ENCODE results near the gene ULK2. TPM values are rescaled to one million over a fixed set of nuclear protein-coding genes. Genes with fewer than 3 reads are reported as not detected.
A peak's percentile ranks its signal among the peaks of the same experiment; 100 is the strongest.
"Not testable (repeated sequence)": the region's sequence is repeated elsewhere in the genome, so short reads cannot be mapped to it uniquely, and the experiment has no call there.

Gene ULK2
- total RNA-seq, 1 donor from 2014 or later = 18.2 TPM

DNA sequence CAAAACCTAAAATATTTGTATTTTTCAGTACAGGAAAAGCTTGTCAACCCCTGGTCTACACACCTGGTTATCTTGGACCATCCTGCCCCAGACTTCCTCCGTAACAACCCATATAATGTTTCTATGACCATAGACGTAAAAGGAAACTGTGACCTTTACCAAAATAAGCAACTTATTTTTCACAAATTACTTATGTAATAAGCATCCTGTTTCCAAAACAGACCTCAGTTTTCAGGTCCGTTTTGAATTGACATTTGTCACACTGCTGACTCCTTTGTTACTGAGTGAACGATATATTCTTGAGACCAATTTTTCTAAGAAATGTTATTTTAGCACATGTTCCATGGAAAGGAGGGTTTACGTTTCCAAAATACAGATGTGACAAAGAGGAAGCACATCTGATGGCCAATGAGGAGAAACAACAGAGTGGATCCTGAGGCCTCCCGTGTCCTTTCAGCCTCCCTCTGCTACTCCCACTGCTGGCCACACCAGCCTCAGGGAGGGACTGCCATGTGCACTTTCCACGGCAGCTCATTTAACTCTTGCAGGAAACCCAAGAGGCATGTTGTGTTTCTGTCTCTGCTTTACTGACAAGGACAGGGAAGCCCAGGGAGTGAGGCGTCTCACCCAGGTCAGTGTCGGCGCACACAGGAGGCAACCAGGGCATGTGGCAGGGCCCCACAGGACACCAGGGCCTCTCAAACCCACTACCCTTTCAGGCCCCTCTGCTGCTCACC lies 99.5 kb downstream of the ULK2 start:
- H3K4me1 Mint-ChIP-seq = peaks cover 32% of the 10 kb centered on the region
- H3K36me3 Mint-ChIP-seq (ENCODE audit: low read depth) = no peaks in the 10 kb centered on the region
- H3K27ac Mint-ChIP-seq = peak overlapping the region; percentile 71
- intact Hi-C loops (cut with micrococcal nuclease) = loop anchor here (10.0 kb wide), 1 partner anchor 153 kb away; no protein-coding TSS in a partner anchor
- no peaks in the 10 kb centered on the region for H3K9me3 Mint-ChIP-seq
- DNase-seq = peak; percentile 61
- H3K27me3 Mint-ChIP-seq = no peaks in the 10 kb centered on the region
- no peak overlapping the region for H3K4me3 Mint-ChIP-seq

GRCh38 chr17:19766421-19767270 lies 101.1 kb downstream of the ULK2 start:
- intact Hi-C loops (cut with micrococcal nuclease) = loop anchor here (1.0 to 10.0 kb wide), 3 partner anchors 152 to 404 kb away; partner anchors contain the start of gene B9D1
- no peak overlapping the region for H3K4me3 Mint-ChIP-seq
- H3K9me3 Mint-ChIP-seq = no peaks in the 10 kb centered on the region
- peak overlapping the region; percentile 62 for H3K27ac Mint-ChIP-seq
- peaks cover 1% of the 10 kb centered on the region for H3K27me3 Mint-ChIP-seq
- H3K36me3 Mint-ChIP-seq (ENCODE audit: low read depth) = no peaks in the 10 kb centered on the region
- peak; percentile 94 for DNase-seq
- H3K4me1 Mint-ChIP-seq = peaks cover 24% of the 10 kb centered on the region

GRCh38 chr17:19766016-19766415 lies 101.7 kb downstream of the ULK2 start:
- H3K27me3 Mint-ChIP-seq = peaks cover 1% of the 10 kb centered on the region
- intact Hi-C loops (cut with micrococcal nuclease) = loop anchor here (1.0 to 10.0 kb wide), 3 partner anchors 151 to 403 kb away; partner anchors contain the start of gene B9D1
- DNase-seq = no peak
- H3K9me3 Mint-ChIP-seq = no peaks in the 10 kb centered on the region
- no peak overlapping the region for H3K27ac Mint-ChIP-seq
- no peak overlapping the region for H3K4me3 Mint-ChIP-seq
- H3K4me1 Mint-ChIP-seq = peaks cover 18% of the 10 kb centered on the region
- no peaks in the 10 kb centered on the region for H3K36me3 Mint-ChIP-seq (ENCODE audit: low read depth)

DNA sequence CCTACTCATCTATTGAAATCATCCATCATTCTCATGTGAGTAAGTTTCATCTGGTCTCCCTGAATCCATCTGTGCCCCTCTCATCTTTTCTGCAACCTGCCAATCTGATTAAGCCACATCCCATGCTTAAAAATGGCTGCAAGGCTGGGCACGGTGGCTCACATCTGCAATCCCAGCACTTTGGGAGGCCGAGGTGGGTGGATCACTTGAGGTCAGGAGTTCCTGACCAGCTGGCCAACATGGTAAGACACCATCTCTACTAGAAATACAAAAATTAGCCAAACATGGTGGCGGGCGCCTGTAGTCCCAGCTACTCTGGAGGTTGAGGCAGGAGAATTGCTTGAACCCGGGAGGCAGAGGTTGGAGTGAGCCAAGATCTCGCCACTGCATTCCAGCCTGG lies 103.7 kb downstream of the ULK2 start:
- H3K4me3 Mint-ChIP-seq; DNase-seq; H3K36me3 Mint-ChIP-seq (ENCODE audit: low read depth); H3K9me3 Mint-ChIP-seq; H3K27me3 Mint-ChIP-seq; H3K27ac Mint-ChIP-seq: not testable (repeated sequence)
- intact Hi-C loops (cut with micrococcal nuclease) = loop anchor here (10.0 kb wide), 1 partner anchor 149 kb away; no protein-coding TSS in a partner anchor
- H3K4me1 Mint-ChIP-seq = peaks cover 13% of the 10 kb centered on the region

DNA sequence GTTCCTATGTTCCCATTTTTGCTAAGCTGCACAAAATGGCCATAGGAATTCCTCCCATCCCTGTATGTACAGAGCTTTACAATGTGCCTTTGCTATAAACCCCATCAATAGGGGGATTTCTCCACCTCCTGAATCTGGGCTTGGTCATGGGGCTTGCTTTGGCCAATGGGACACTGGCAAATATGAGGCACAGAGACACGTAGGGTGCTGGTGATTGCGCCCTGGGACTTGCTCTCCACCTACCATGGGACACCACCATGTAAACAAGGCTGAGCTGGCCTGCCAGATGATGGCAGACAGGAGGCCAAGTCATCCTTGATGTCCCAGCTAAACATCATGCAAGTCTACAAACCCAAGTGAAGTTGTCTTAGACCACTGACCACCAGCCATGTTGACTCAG lies 104.3 kb downstream of the ULK2 start:
- no peaks in the 10 kb centered on the region for H3K9me3 Mint-ChIP-seq
- intact Hi-C loops (cut with micrococcal nuclease) = loop anchor here (10.0 kb wide), 1 partner anchor 149 kb away; no protein-coding TSS in a partner anchor
- H3K27ac Mint-ChIP-seq = no peak overlapping the region
- no peaks in the 10 kb centered on the region for H3K36me3 Mint-ChIP-seq (ENCODE audit: low read depth)
- H3K4me3 Mint-ChIP-seq = no peak overlapping the region
- H3K4me1 Mint-ChIP-seq = peaks cover 11% of the 10 kb centered on the region
- no peak for DNase-seq
- H3K27me3 Mint-ChIP-seq = peaks cover 1% of the 10 kb centered on the region

- Mint-ChIP-seq H3K4me1 (peaks cover 6% of the 10 kb centered on the region), H3K9me3 (no peaks in the 10 kb centered on the region), H3K27ac (no peak overlapping the region), H3K4me3 (no peak overlapping the region), H3K36me3 (ENCODE audit: low read depth) (no peaks in the 10 kb centered on the region), H3K27me3 (peaks cover 1% of the 10 kb centered on the region)
- intact Hi-C loops (cut with micrococcal nuclease) = loop anchor here (1.0 to 10.0 kb wide), 2 partner anchors 148 to 248 kb away; no protein-coding TSS in a partner anchor
- peak; percentile 85 for DNase-seq
Measured at GRCh38 chr17:19762515-19762961, 105.2 kb downstream of the ULK2 start.

DNA sequence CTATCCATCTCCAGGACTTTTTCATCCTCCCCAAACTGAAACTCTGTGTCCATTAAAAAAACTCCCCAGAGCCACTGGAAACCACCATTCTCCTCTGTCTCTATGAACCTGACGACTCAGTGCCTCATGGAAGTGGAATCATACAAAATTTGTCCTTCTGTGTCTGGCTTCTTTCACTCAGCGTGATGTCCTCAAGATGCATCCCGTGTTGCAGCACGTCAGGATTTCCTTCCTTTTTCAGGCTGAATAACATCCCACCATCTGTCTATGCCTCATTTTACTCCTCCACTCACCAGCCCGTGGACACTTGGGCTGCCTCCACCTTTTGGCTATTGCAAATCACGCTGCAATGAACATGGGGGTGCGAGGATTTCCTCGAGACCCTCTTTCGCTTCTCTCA lies 107.0 kb downstream of the ULK2 start:
- H3K36me3 Mint-ChIP-seq (ENCODE audit: low read depth) = no peaks in the 10 kb centered on the region
- H3K9me3 Mint-ChIP-seq = no peaks in the 10 kb centered on the region
- intact Hi-C loops (cut with micrococcal nuclease) = loop anchor here (10.0 kb wide), 1 partner anchor 146 kb away; no protein-coding TSS in a partner anchor
- H3K27me3 Mint-ChIP-seq = peaks cover 1% of the 10 kb centered on the region
- no peaks in the 10 kb centered on the region for H3K4me1 Mint-ChIP-seq
- no peak overlapping the region for H3K4me3 Mint-ChIP-seq
- DNase-seq = no peak
- H3K27ac Mint-ChIP-seq = no peak overlapping the region

DNA sequence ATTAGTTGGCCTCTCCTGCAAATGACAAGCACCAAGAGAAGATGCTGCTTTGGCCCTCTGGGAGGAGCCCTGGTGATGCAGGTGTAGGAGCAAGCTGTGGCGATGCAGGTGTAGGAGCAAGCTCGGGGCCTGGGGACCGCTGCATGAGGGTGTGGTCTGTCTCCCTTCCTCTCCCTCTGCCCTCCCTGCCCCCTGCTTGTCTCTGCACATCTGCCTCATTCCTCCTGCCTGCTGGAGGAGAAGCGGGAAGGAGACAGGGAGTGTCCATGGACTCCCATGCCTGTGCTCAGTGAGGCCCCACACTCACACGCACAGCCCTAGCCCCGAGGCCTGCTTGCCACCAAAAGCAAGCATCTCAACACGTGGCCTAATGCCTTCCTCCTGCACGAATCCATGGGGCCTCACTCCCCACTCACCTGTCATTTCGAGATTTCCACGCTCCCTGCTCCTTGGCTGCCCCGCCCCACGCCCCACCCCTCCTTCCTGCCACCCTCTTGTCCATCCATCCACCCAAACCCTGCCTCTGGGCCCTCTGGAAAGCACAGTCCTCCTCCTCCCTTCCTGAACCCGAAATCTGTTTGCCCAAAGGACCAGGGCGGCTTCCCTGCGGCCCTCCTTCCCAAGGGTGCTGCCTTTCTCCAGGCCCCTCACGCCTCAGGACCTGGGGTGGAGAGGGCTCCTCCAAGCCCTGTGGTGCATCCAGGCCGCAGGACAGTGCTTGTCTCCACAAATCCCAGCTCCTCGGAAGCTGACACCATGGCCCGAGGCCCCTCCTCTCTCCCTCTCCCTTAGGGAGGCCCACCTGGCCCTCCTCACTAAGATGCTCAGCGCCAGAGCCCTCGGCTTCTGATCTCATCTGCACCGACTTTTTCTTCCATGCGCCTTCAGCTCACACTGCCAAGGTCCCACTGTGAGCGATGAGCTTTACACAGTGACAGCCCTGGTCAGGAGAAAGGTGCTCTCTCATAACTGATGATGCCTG lies 107.9 kb downstream of the ULK2 start:
- no peaks in the 10 kb centered on the region for H3K36me3 Mint-ChIP-seq (ENCODE audit: low read depth)
- H3K27me3 Mint-ChIP-seq = peaks cover 1% of the 10 kb centered on the region
- no peak overlapping the region for H3K4me3 Mint-ChIP-seq
- DNase-seq = no peak
- H3K4me1 Mint-ChIP-seq = no peaks in the 10 kb centered on the region
- H3K9me3 Mint-ChIP-seq = no peaks in the 10 kb centered on the region
- intact Hi-C loops (cut with micrococcal nuclease) = loop anchor here (10.0 kb wide), 1 partner anchor 145 kb away; no protein-coding TSS in a partner anchor
- H3K27ac Mint-ChIP-seq = no peak overlapping the region

DNA sequence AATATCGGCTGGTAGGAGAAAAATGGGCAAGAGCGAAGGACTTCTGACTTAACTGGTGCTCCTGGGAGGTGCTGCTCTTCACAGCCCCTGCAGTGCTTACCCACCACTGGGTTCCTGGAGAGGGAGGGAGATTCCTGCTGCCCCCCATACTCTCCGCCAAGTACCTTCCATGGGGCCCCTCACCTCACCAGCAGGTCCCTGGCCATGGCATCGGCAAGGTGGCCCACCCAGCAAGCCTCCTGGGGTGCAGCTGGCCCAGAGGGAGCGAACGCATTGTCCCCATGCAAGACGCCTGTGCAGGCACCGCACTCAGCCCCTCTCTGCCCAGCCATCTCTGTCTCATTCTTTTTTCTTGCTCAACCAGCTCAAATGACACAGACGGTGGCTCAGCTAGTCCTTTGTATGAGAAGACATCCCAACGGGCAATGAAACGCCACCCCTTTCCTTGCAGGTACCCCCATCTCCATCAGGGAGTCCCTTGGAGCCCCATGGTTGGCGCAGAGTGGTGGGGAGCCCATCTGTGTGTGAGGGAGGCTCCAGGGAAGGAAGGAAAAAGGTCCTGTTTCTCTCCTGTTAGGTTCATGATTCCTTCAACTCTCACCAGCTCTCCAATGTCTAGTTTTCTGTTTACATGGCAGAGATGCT lies 110.1 kb downstream of the ULK2 start:
- Mint-ChIP-seq H3K4me3 (no peak overlapping the region), H3K27ac (no peak overlapping the region), H3K36me3 (ENCODE audit: low read depth) (no peaks in the 10 kb centered on the region), H3K27me3 (no peaks in the 10 kb centered on the region), H3K9me3 (no peaks in the 10 kb centered on the region), H3K4me1 (no peaks in the 10 kb centered on the region)
- intact Hi-C loops (cut with micrococcal nuclease) = no loop called here
- no peak for DNase-seq

DNA sequence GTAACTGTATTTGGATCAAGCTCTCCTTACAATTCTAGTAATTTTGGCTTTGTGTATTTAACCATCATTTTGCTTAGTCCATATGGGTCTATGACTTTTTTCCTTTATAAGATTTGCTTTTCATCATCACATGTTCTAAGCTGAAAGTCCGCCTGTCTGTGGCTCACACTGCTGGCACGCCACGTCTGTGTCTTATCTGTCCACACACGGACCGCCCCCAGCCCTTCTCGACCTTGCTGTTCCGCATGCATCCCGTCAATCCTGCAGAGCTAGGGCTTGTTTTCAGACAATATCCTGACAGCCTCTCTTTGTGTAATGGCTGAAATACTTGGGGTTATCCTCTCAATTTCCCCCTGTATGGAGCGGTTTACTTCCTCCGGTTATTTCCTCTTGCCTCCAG lies 111.2 kb downstream of the ULK2 start:
- Mint-ChIP-seq H3K27ac (no peak overlapping the region), H3K36me3 (ENCODE audit: low read depth) (no peaks in the 10 kb centered on the region), H3K4me1 (no peaks in the 10 kb centered on the region), H3K4me3 (no peak overlapping the region), H3K27me3 (peaks cover 2% of the 10 kb centered on the region), H3K9me3 (no peaks in the 10 kb centered on the region)
- DNase-seq = no peak
- intact Hi-C loops (cut with micrococcal nuclease) = no loop called here

GRCh38 chr17:19755821-19756510 lies 111.8 kb downstream of the ULK2 start:
- Mint-ChIP-seq H3K27me3 (peaks cover 2% of the 10 kb centered on the region), H3K9me3 (no peaks in the 10 kb centered on the region), H3K27ac (no peak overlapping the region), H3K36me3 (ENCODE audit: low read depth) (no peaks in the 10 kb centered on the region), H3K4me1 (no peaks in the 10 kb centered on the region), H3K4me3 (no peak overlapping the region)
- DNase-seq = no peak
- intact Hi-C loops (cut with micrococcal nuclease) = no loop called here

DNA sequence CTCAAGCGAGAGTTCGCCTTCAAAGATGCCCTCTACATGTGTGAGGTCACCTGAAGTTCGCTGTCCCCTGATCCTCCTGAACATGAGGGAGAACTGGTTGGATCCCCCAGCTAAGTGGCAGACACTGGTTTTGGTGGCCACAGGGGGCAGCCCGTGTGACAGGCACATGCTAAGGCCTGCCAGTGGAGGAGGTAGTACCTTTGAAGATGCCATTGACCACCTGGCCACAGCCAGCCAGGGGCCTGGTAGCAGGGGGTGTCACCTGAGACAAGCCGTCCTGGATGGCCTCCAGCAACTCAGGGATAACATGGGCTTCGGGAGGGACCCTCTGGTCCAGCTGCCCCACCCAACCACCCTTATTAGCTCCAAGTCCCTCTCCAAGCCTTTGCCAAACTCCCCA lies 112.3 kb downstream of the ULK2 start:
- Mint-ChIP-seq H3K27me3 (peaks cover 2% of the 10 kb centered on the region), H3K36me3 (ENCODE audit: low read depth) (no peaks in the 10 kb centered on the region), H3K4me3 (no peak overlapping the region), H3K9me3 (no peaks in the 10 kb centered on the region), H3K4me1 (no peaks in the 10 kb centered on the region), H3K27ac (no peak overlapping the region)
- intact Hi-C loops (cut with micrococcal nuclease) = no loop called here
- no peak for DNase-seq

All from activated CD4-positive, alpha-beta T cell treated with anti-CD3 and anti-CD28 coated beads, Interleukin-2, amount 10 ng/mL, durations not matched to agents 24 days and 14 days (primary cell).